IMR-90 (cell line): ENCODE measurements around the gene ZCCHC24. TPM values are rescaled to one million over a fixed set of nuclear protein-coding genes. Genes with fewer than 3 reads are reported as not detected.

Experiments used
- ATAC-seq: fragments of 200-7000 bp; cut with Tn5 transposase; 2 replicates; pipeline ENCODE4 v1.9.1; 2020; ENCODE audit warnings: low read depth, mild to moderate bottlenecking, moderate library complexity
- BruUV-seq: library from RNA; stranded (reverse); fragments of 400-500 nt; replicated peaks from 2 replicates; lab custom pipeline; 2021; lab: Mats Ljungman, UMichigan
- CTCF ChIA-PET: fragments of 300-600 bp; formaldehyde crosslinking; extraction: SDS; loops from one replicate; lab custom pipeline; 2021; ENCODE audit warnings: antibody characterized with exemption; lab: Yijun Ruan, JAX
- POLR2A ChIA-PET: fragments of 300-600 bp; sonication (Branson Sonifier 250); formaldehyde crosslinking; loops from one replicate; lab custom pipeline; 2022; ENCODE audit warnings: antibody characterized with exemption; ENCODE audit not compliant: unreplicated experiment; lab: Charles Lee
- DNase-seq: peaks from one replicate; pipeline ENCODE4 v3.0.0; 2013
- H2AFZ ChIP-seq: replicated peaks from 2 replicates; pipeline ENCODE3; 2013; ENCODE audit warnings: low read length, mild to moderate bottlenecking; ENCODE audit not compliant: poor library complexity
- H2AK5ac ChIP-seq: 2 replicates; pipeline ENCODE4 v1.6.1; 2013; ENCODE audit warnings: low read depth, low read length, inconsistent platforms
- H2AK9ac ChIP-seq: replicated peaks from 2 replicates; pipeline ENCODE3; 2013; ENCODE audit warnings: mild to moderate bottlenecking, low read depth, low read length, moderate library complexity; ENCODE audit not compliant: poor library complexity
- H2BK120ac ChIP-seq: 2 replicates; pipeline ENCODE4 v1.6.1; 2013; ENCODE audit warnings: low read depth, low read length, inconsistent platforms
- H2BK15ac ChIP-seq: 3 replicates; pipeline ENCODE4 v1.6.1; 2013; ENCODE audit warnings: low read depth, low read length, inconsistent platforms
- H2BK20ac ChIP-seq: 2 replicates; pipeline ENCODE4 v1.6.1; 2013; ENCODE audit warnings: low read depth, mild to moderate bottlenecking, inconsistent platforms, low read length, moderate library complexity
- H2BK5ac ChIP-seq: 2 replicates; pipeline ENCODE4 v1.6.1; 2013; ENCODE audit warnings: mild to moderate bottlenecking, low read depth, low read length, inconsistent platforms; ENCODE audit not compliant: poor library complexity, severe bottlenecking
- H3K14ac ChIP-seq: replicated peaks from 2 replicates; pipeline ENCODE4 v1.6.1; 2013; ENCODE audit warnings: low read depth, low read length, inconsistent platforms
- H3K18ac ChIP-seq: 2 replicates; pipeline ENCODE4 v1.6.1; 2013; ENCODE audit warnings: low read depth, low read length, control low read depth
- H3K23ac ChIP-seq: 2 replicates; pipeline ENCODE4 v1.6.1; 2013; ENCODE audit warnings: low read depth, low read length, inconsistent platforms
- H3K27ac ChIP-seq: 2 replicates; pipeline ENCODE4 v1.5.1; 2013; ENCODE audit warnings: mild to moderate bottlenecking, control low read depth, low read length; ENCODE audit not compliant: insufficient read depth
- H3K27me3 ChIP-seq: 2 replicates; pipeline ENCODE4 v1.6.1; 2013; ENCODE audit warnings: low read length; ENCODE audit not compliant: control insufficient read depth, insufficient read depth
- H3K36me3 ChIP-seq: 2 replicates; pipeline ENCODE4 v1.6.1; 2013; ENCODE audit warnings: low read length, mixed read lengths; ENCODE audit not compliant: control insufficient read depth, insufficient read depth
- H3K4ac ChIP-seq: 2 replicates; pipeline ENCODE4 v1.6.1; 2013; ENCODE audit warnings: low read depth, low read length, inconsistent platforms
- H3K4me1 ChIP-seq: 2 replicates; pipeline ENCODE4 v1.6.1; 2013; ENCODE audit warnings: low read length, mixed read lengths; ENCODE audit not compliant: control insufficient read depth, insufficient read depth
- H3K4me2 ChIP-seq: 2 replicates; pipeline ENCODE4 v1.6.1; 2013; ENCODE audit warnings: low read depth, mild to moderate bottlenecking, control low read depth, low read length, moderate library complexity
- H3K4me3 ChIP-seq: 2 replicates; pipeline ENCODE4 v1.5.1; 2013; ENCODE audit warnings: low read depth, mild to moderate bottlenecking, control low read depth, low read length, moderate library complexity; ENCODE audit not compliant: insufficient read depth
- H3K56ac ChIP-seq: 2 replicates; pipeline ENCODE4 v1.6.1; 2013; ENCODE audit warnings: low read length, inconsistent platforms; ENCODE audit not compliant: insufficient read depth; ENCODE audit errors: extremely low read depth
- H3K79me1 ChIP-seq, 2 experiments: 2 replicates each; pipeline ENCODE4 v1.6.1; 2013; ENCODE audit warnings: low read length in 2 of 2, inconsistent platforms in 1 of 2, low read depth in 1 of 2
- H3K9ac ChIP-seq: 2 replicates; pipeline ENCODE4 v1.6.1; 2013; ENCODE audit warnings: low read depth, low read length, control low read depth
- H3K9me1 ChIP-seq: 2 replicates; pipeline ENCODE4 v1.6.1; 2013; ENCODE audit warnings: low read length, inconsistent platforms; ENCODE audit not compliant: insufficient read depth
- H3K9me3 ChIP-seq: 2 replicates; pipeline ENCODE4 v1.6.1; 2013; ENCODE audit warnings: low read length; ENCODE audit not compliant: control insufficient read depth, insufficient read depth
- H4K20me1 ChIP-seq: 2 replicates; pipeline ENCODE4 v1.6.1; 2013; ENCODE audit warnings: low read length, inconsistent platforms; ENCODE audit not compliant: insufficient read depth
- H4K5ac ChIP-seq: 2 replicates; pipeline ENCODE4 v1.6.1; 2013; ENCODE audit warnings: mild to moderate bottlenecking, low read depth, low read length, control low read depth
- H4K8ac ChIP-seq, 2 experiments: 2 replicates each; pipeline ENCODE4 v1.6.1; 2013; ENCODE audit warnings: low read depth in 2 of 2, low read length in 2 of 2, control low read depth in 1 of 2, inconsistent platforms in 1 of 2
- H4K91ac ChIP-seq: 2 replicates; pipeline ENCODE4 v1.6.1; 2013; ENCODE audit warnings: low read depth, low read length, inconsistent platforms; ENCODE audit not compliant: insufficient read depth
- FOS ChIP-seq: fragments of 150-350 bp; IDR thresholded peaks from 2 replicates; pipeline ENCODE4 v1.6.1; 2016; ENCODE audit warnings: low read depth, low read length
- MAZ ChIP-seq: IDR thresholded peaks from 2 replicates; pipeline ENCODE4 v1.6.1; 2012; ENCODE audit warnings: low read depth, mild to moderate bottlenecking, low read length, improper control_type of control experiment, moderate library complexity, borderline replicate concordance
- WGBS, 2 experiments: methylation state at CpG; one replicate each; pipeline versions ENCODE4 v1.1.5 to v1.1.7; 2013; ENCODE audit warnings: missing lambda C conversion rate in 2 of 2; ENCODE audit not compliant: insufficient read length in 1 of 2; ENCODE audit errors: extremely low coverage in 2 of 2; 5-methylcytosine and 5-hydroxymethylcytosine counted together
- dilution Hi-C: fragments of 300-500 bp; cut with HindIII; formaldehyde crosslinking; loops from one replicate; pipeline ENCODE4 v1.14.3; 2018; ENCODE audit warnings: low sequenced_read_pairs; ENCODE audit not compliant: unreplicated experiment
- in situ Hi-C: fragments of 300-500 bp; cut with MboI; formaldehyde crosslinking; loops from 3 replicates; pipeline ENCODE4 v1.14.3; 2019; ENCODE audit warnings: low sequenced_read_pairs, inconsistent platforms, mixed read lengths
- intact Hi-C: fragments of 100-400 bp; cut with micrococcal nuclease; formaldehyde crosslinking; loops from 2 replicates; pipeline ENCODE4 v1.10.0; 2022
- polyA plus RNA-seq, 3 experiments: library from polyadenylated mRNA; depleted of rRNA; stranded (reverse); fragments of >200 nt; gene quantifications; 2 replicates each; pipeline ENCODE4 v1.2.3, GENCODE V29; 2012; ENCODE audit warnings: low replicate concordance in 1 of 3
- total RNA-seq: library from RNA; depleted of rRNA; stranded (reverse); fragments of >200 nt; gene quantifications from 2 replicates; pipeline ENCODE4 v1.2.3, GENCODE V29; 2012
- TF ChIP-seq, protein P1 (sequence below): fragments of 150-350 bp; IDR thresholded peaks from 2 replicates; pipeline ENCODE4 v1.6.1; 2016; ENCODE audit warnings: low read depth, mild to moderate bottlenecking, low read length, moderate library complexity, borderline replicate concordance

The ZCCHC24 gene
- total and polyA plus RNA-seq, 2 of the 4 experiments (the other 2 are of a cell fraction): 15.1 to 25.9 TPM

DNA sequence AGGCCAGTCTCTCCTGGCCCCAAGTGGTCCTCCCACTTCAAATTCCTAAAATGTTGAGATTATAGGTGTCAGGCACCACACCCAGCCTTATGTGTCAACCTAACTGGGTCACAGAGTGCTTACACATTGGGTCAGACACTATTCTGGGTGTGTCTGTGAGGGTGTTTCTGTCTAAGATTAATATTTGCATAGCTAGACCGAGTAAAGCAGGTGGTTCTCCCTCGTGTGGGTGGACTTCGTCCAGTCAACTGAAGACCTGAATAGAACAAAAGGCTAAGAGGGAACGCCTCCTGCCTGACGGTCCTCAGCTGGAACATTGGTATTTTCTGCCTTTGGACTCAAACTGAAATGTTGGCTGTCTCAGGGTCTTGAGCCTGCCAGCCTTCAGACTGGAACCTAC lies 86.6 kb downstream of the ZCCHC24 start:
- Histone ChIP-seq H3K4me3 (no peak overlapping the region), H3K14ac (no peak overlapping the region), H3K4me1 (no peaks in the 10 kb centered on the region), H3K18ac (no peak overlapping the region), H4K5ac (no peak overlapping the region), H3K4ac (no peak overlapping the region), H3K4me2 (no peak overlapping the region), H3K9ac (no peak overlapping the region), H3K27ac (no peak overlapping the region), H2AK9ac (no peak overlapping the region), H2AFZ (no peak overlapping the region), H3K56ac (no peak overlapping the region), H2BK20ac (no peak overlapping the region), H2BK5ac (no peak overlapping the region), H3K36me3 (peaks cover 22% of the 10 kb centered on the region), H4K8ac (no peak overlapping the region), H3K27me3 (no peaks in the 10 kb centered on the region), H3K9me1 (peaks cover 2% of the 10 kb centered on the region), H2BK120ac (no peak overlapping the region), H4K20me1 (peaks cover 15% of the 10 kb centered on the region), H3K9me3 (no peaks in the 10 kb centered on the region), H3K23ac (no peak overlapping the region), H3K79me1 (peaks cover 0 to 25% of the 10 kb centered on the region in 2 experiments; a peak in 2 of 4 replicates), H2BK15ac (no peak overlapping the region), H2AK5ac (no peak overlapping the region), H4K91ac (no peak overlapping the region)
- no TSS peak for BruUV-seq
- DNase-seq (no peak), ATAC-seq (no peak)
- POLR2A ChIA-PET: no interaction called here
- in situ Hi-C loops (no loop called here), dilution Hi-C loops (no loop called here), intact Hi-C loops (no loop called here)
- CTCF ChIA-PET: no interaction called here
- TF ChIP-seq MAZ (no peak), FOS (no peak)
- TF ChIP-seq, protein P1, sequence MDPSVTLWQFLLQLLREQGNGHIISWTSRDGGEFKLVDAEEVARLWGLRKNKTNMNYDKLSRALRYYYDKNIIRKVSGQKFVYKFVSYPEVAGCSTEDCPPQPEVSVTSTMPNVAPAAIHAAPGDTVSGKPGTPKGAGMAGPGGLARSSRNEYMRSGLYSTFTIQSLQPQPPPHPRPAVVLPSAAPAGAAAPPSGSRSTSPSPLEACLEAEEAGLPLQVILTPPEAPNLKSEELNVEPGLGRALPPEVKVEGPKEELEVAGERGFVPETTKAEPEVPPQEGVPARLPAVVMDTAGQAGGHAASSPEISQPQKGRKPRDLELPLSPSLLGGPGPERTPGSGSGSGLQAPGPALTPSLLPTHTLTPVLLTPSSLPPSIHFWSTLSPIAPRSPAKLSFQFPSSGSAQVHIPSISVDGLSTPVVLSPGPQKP: no peak
- WGBS, 2 experiments: 87% methylated on average over 5 of the region's 5 CpGs; no CpG with 5 or more reads in 1 of the 2 experiments
